Islet of Langerhans (tissue), 1 donor: Measurements from ENCODE around the gene NUBPL.
"Not testable (repeated sequence)": the region's sequence is repeated elsewhere in the genome, so short reads cannot be mapped to it uniquely, and the experiment has no call there.

Source experiments
- FAIRE-seq: peaks from one replicate; lab custom pipeline; 2011; peaks lifted over from hg19 to GRCh38; lab: Jason Lieb, UNC

The NUBPL gene

GRCh38 chr14:31745741-31746140, 184.5 kb downstream of the NUBPL start:
- no peak for FAIRE-seq

- FAIRE-seq: peak; percentile 55
These were observed 185.1 kb downstream of the NUBPL start for GRCh38 chr14:31746326-31746725.

GRCh38 chr14:31749275-31749674, 188.1 kb downstream of the NUBPL start:
- no peak for FAIRE-seq

GRCh38 chr14:31751047-31751446, 189.8 kb downstream of the NUBPL start:
- FAIRE-seq: not testable (repeated sequence)

GRCh38 chr14:31752867-31753661, 191.9 kb downstream of the NUBPL start:
- FAIRE-seq: no peak

GRCh38 chr14:31758941-31759340, 197.7 kb downstream of the NUBPL start:
- FAIRE-seq: peak; percentile 30

GRCh38 chr14:31760277-31760676, 199.1 kb downstream of the NUBPL start:
- FAIRE-seq: no peak

- FAIRE-seq: no peak
These were observed 200.1 kb downstream of the NUBPL start for GRCh38 chr14:31761325-31761724.

GRCh38 chr14:31763041-31763440, 201.8 kb downstream of the NUBPL start:
- no peak for FAIRE-seq

- FAIRE-seq: no peak
These were observed 205.2 kb downstream of the NUBPL start for GRCh38 chr14:31766315-31766892.

GRCh38 chr14:31768355-31768754, 207.2 kb downstream of the NUBPL start:
- FAIRE-seq: no peak

GRCh38 chr14:31770271-31770670, 209.1 kb downstream of the NUBPL start:
- no peak for FAIRE-seq

- FAIRE-seq: no peak
These were observed 213.4 kb downstream of the NUBPL start for GRCh38 chr14:31774567-31774966.

GRCh38 chr14:31777312-31777711, 216.1 kb downstream of the NUBPL start:
- FAIRE-seq: no peak

- FAIRE-seq: no peak
These were observed 220.4 kb downstream of the NUBPL start for GRCh38 chr14:31781578-31781977.

GRCh38 chr14:31785574-31785973, 224.4 kb downstream of the NUBPL start:
- no peak for FAIRE-seq

GRCh38 chr14:31787377-31787776, 226.2 kb downstream of the NUBPL start:
- no peak for FAIRE-seq

- no peak for FAIRE-seq
These were observed 227.1 kb downstream of the NUBPL start for GRCh38 chr14:31788340-31788739.

- no peak for FAIRE-seq
These were observed 231.5 kb downstream of the NUBPL start for GRCh38 chr14:31792726-31793125.

GRCh38 chr14:31797946-31798345, 236.7 kb downstream of the NUBPL start:
- not testable (repeated sequence) for FAIRE-seq

GRCh38 chr14:31802838-31803237, 241.6 kb downstream of the NUBPL start:
- no peak for FAIRE-seq

GRCh38 chr14:31806249-31806648, 245.0 kb downstream of the NUBPL start:
- no peak for FAIRE-seq

GRCh38 chr14:31811693-31812628, 250.8 kb downstream of the NUBPL start:
- FAIRE-seq: not testable (repeated sequence)
